ENCODE results near the gene UBE3C.
"Not testable (repeated sequence)": the region's sequence is repeated elsewhere in the genome, so short reads cannot be mapped to it uniquely, and the experiment has no call there.

The UBE3C gene

DNA sequence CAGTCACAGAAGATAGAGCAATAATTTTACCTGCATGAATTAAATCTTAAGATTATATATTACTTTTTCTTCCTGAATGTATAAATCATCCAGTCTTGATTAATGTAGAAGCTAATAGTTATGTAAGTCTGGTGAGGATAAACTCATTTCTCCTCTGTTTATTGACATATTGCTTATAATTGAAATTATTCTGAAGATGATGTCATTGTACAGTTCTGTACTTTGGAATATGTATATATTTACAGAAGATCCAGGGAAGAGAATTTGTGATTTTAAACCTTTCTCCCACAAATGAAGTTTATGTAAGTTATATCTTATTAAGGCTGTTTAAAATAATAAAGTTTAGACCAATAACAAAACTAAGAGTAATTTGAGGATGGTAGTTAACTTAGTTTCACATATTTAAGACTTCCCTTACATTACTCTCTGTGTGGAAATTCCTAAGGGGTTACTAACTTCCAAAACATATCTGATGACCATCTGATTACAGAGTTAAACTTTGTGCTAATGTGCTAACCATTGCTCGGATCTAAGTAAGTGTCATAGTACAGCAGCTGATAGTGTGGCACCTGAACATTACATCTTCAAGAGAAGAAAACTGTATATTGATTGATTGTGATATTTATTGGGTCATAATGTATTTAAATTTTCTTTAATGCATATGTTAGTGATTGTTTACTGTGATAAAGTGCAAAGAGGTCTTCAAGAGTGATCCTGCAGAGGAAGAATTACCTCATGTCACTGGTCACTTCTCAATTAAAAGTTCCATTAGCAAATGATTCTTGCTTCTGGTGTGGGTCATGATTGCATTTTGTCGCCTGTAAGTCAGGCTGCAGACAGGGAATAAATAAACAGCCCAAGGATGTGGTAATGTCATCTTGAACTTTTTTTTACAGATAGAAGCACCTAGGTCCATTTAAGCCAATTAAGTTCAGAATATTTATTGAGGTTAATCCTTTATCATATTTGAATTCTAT lies 96.9 kb downstream of the UBE3C start:
- peak; percentile 72 for DNase-seq (ENCODE audit: low read depth)

DNA sequence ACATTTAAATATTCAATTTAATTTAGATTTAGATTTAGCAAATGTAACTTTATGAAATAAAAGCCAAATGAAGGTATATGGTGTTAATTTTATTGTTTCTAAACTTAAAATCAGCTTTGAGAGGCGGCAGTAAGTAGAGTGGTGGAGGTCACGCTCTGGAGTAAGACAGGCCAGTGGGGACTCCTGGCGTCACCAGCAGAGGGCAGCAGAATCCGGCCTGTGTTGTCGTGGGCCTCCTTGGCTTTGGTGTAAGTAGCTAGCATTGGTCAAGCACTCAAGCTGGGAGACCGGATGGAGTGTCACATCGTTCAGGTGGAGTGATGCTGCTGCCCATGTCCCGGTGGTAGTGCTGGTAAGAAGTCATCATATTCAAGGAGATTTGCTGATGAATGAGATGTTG lies 99.4 kb downstream of the UBE3C start:
- DNase-seq (ENCODE audit: low read depth): no peak

DNA sequence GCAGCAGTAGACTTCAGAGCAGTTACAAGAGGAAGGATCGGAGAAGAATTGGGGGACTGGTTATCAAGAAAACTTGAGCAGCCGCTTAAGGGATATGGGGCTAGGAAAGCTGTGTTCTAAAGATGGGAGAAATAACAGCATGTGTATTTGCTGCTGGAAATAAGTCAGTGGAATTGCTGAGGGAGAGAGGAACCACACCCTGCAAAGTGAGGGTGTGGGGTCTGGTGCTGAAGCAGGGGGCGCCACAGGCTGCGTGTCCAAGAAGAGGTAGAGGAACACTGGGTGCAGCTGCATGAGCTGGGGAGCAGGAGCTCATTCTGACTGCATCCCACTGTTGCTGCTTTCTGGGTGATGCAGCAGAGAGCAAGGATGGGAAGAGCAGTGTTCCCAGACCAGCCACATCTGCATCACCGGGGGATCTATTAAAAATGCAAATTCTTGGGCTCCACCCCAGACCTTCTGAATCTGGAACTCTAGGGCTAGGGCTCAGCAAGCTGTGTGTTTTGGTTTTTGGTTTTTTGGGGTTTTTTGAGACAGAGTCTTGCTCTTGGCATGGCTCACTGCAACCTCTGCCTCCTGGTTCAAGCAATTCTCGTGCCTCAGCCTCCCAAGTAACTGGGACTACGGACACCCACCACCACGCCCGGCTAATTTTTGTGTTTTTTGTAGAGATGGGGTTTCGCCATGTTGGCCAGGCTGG lies 101.0 kb downstream of the UBE3C start:
- DNase-seq (ENCODE audit: low read depth): no peak

DNA sequence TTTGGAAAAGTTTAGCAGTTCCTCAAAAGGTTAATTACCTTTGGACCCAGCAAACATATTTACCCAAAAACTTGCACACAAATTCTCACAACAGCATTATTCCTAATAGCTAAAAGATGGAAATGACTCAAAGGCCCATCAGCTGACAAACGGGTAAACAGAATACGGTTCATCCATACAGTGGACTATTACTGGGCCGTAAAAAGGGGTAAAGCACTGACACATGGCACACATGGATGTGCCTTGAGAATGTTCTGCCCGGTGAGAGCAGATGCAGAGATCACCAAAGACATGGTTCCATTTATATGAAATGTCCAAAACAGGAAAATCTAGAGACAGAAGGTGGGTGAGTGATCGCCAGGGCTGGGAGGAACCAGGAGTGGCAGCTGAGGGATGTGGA lies 102.9 kb downstream of the UBE3C start:
- no peak for DNase-seq (ENCODE audit: low read depth)

DNA sequence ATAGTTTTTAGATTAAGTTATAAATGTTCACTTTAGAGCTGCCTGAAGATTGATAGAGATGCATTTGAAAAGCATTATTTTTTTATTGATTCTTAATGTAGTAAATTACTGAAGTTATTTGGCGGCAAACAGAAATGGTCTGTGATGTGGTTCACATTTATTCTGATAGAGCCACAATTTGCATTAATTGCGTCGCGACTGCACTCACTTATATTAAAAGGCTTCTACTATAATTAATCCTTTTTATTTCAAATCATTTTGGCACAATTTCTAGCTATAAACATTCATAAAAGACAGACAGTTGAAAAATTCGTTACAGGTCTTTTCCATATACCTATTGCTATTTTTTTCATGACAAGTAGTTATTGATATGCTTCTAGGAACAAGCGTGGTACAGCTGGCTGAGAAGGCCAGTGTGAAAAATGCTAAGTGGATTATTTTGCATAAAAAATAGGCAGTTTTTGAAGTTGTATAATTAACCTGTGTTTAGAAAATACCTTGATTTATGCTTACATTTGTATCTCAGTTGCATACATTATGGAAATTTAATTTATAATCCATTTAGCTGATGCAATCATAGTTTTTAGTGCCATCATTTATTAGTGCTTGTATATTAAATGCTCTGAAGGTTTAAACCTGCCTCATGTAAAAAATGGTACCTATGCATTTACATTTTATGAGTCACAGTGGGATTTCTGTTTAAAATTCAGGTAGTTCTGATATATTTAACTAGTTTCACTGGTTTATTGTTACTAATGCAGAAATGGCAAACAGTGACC lies 106.0 kb downstream of the UBE3C start:
- DNase-seq (ENCODE audit: low read depth): no peak

DNA sequence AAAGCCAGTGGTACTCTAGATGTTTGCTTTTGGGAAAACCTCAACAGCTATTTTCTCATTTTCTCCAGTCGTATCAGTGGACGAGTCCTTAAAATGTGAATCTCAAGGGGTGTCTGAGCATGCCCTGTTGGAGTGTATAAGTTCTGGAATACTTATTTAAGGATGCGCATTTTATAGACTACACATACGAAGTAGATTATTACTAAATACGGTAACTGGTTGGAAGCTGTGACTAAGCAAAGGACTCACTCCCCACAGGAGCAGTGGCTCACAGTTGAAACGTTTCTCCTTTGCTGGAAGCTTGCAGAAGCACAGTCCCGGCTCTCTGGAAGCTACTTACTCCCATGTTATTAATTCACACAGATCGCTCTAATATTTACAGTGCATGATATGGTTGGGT lies 107.3 kb downstream of the UBE3C start:
- DNase-seq (ENCODE audit: low read depth): no peak

DNA sequence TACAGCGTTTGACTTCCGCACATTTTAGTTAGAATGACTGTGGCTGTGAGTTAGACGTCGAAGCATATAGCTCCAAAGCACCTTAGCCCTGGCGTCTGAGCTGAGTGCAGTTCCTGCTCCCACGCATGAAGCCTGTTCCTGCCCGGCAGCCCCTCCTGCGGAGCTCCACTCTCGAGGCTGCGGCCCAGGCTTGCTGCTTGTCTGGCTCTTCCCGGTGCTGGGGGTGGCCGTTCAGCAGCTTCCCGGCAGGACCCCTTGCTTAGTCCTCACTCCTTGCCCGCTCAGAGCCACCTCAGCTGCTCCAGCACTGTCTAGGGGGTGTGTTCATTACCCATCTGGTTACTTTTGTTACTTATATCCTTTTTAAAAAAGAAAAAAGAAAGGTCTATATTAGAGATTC lies 109.9 kb downstream of the UBE3C start:
- DNase-seq (ENCODE audit: low read depth): no peak

DNA sequence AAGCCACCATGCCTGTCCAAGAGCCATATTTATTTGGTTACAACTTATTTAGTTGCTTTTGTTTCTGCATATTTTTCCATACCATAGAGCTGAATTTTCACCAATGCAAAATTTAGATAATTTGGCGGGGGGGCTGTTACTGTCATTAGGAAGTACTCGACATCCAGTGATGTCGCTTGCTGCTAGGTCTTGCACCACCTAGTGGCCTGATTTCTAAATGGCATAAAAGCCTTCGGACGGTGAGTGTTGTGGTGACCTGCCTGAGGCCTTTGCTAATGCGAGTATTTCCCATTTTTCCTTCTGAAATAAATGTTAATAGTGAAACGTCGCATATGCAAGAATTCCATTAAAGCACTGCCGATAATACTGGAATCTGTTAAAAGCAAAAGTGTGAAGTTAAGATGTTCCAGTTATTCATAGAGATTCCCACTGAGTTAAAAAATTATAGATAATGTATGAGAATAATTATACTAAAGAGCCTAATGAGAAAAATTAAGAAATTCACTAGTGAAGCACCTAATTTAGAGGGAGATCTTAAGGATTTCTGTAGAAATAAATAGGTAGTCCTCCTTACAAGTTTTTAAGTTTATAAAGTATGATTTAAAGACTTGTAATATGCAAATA lies 112.0 kb downstream of the UBE3C start:
- peak; percentile 73 for DNase-seq (ENCODE audit: low read depth)

DNA sequence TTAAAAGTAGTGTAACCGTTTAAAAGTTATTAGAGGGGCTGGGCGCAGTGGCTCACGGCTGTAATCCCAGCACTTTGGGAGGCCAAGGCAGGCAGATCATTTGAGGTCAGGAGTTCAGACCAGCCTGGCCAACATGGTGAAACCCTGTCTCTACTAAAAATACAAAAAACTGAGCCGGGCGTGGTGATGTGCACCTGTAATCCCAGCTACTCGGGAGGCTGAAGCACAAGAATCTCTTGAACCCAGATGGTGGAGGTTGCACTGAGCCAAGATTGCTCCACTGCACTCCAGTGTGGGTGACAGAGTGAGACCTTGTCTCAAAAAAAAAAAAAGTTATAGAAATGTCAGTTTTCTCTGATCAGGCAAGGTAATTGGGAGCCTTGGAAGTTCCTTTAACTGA lies 113.1 kb downstream of the UBE3C start:
- DNase-seq (ENCODE audit: low read depth): not testable (repeated sequence)

DNA sequence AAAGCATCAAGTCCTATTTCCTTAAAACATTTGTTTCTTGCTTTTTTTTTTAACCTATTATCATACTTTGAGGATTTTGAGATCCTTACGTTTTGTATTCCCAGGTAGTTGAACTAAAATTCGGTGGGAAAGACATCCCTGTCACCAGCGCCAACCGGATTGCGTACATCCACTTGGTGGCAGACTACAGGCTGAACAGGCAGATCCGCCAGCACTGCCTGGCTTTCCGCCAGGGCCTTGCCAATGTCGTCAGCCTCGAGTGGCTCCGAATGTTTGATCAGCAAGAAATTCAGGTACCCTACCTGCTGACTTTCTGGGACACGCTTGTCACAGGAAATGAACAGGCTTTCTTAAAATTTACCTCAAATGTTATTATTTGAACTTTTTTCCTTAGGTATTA lies 115.1 kb downstream of the UBE3C start:
- DNase-seq (ENCODE audit: low read depth): no peak

DNA sequence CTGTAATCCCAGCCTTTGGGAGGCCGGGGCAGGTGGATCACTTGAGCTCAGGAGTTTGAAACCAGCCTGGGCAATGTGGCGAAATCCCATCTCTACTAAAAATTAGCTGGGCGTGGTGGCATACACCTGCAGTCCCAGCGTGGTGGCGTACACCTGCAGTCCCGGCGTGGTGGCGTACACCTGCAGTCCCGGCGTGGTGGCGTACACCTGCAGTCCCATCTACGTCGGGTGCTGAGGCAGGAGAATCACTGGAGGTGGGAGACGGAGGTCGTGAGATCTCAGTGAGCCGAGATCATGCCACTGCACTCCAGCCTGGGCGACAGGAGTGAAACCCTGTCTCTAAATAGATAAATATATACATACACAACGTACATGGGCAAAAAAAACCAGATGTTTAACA lies 116.1 kb downstream of the UBE3C start:
- not testable (repeated sequence) for DNase-seq (ENCODE audit: low read depth)

DNA sequence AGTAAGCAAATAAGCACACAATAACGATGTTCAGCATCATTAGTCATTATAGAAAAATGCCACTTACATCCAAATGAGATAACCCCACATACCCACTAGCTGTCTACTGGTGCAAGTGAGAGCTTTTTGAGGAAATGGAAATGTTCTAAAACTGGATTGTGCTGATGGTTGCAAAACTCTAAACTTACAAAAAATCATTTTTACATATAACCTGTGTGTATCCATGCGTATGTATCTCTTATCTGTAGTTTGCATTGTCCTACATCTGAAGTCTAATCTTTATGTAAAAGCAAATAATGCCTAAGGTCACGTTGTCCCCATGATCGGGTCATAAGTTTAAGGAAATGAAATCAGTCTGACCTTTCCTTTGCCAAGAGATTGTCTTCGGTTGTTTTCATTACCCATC lies 116.5 kb downstream of the UBE3C start:
- no peak for DNase-seq (ENCODE audit: low read depth)

DNA sequence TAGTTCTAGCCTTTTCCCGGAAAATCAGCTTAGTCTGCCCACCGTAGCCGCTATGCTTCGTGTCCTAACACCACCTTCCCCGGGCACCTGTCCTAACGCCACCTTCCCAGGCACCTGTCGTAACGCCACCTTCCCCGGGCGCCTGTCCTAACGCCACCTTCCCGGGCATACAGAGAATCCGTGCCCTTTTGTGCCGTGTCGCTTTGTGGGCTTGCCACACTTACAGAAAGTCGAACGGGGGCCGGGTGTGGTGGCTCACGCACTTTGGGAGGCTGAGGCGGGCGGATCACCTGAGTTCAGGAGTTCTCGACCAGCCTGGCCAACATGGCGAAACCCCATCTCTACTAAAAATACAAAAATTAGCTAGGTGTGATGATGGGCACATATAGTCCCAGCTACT lies 124.4 kb downstream of the UBE3C start:
- no peak for DNase-seq (ENCODE audit: low read depth)

DNA sequence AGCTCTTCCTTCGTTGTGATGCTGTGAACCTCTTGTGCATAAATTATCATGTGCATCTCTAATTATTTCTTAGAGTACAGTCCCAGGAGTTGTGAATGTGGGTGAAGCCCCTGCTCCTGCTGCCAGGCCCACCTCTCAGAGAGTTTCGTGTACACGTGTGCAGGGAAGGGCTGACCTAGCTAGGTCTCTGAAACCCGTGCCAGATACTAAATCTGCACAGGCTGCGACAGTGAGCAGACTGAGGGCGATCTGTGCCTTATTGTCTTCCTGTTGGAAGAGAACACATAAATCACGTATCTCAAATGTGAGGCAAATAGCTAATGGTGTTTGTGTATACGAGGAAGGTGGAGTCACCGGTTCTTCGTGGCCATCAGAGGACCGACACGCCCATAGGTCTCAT lies 126.3 kb downstream of the UBE3C start:
- DNase-seq (ENCODE audit: low read depth): no peak

DNA sequence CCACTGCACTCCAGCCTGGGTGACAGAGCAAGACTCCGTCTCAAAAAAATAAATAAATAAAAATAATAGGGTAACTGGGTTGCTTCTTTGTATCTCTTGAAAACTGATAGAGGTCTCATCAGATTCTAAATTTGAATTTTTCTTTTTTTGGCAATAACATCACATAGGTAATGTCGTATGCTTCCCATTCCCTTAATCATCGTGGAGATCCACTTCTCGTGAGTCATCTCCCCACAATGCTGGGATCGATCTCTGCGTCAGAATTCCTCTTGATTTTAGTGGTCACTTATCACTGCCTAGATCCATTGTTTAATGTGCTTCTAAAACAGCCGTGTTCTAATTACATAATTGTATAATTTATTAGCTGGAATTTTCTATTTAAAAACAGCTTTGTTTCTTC lies 127.5 kb downstream of the UBE3C start:
- DNase-seq (ENCODE audit: low read depth): peak; percentile 82

DNA sequence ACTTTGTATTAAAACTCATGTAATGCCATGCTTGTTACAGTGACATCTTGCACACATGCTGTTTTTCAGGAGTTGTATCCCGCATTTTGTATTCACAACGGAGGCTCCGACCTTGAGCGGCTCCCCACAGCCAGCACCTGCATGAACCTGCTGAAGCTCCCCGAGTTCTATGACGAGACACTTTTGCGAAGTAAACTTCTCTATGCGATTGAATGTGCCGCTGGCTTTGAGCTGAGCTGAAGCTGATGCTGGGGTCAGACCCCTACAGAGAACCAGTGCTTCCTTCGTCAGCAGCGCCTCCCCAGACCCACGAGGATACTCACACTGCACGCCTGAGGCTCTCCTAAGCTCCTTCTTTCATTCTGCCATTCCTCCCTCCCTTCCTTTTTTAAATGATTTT lies 128.8 kb downstream of the UBE3C start:
- no peak for DNase-seq (ENCODE audit: low read depth)

DNA sequence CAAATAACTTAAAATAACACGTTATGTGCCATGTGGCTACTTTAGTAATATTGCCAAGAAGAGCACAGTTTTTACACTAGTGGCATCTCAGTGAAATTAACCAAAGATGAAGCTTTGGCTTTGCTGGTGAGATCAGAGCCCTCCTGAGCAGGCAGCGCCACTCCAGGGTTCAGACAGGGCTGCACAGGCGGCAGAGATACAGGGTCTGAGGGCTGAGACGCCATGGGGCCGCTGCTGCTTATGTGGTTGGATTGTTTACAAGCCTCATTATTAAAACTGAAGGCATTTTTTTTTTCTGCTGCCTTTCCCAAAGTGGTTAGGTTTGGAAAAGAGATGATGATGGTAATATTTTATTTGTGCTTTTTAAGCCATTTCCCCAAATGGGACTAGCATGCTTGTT lies 129.2 kb downstream of the UBE3C start:
- DNase-seq (ENCODE audit: low read depth): no peak

DNA sequence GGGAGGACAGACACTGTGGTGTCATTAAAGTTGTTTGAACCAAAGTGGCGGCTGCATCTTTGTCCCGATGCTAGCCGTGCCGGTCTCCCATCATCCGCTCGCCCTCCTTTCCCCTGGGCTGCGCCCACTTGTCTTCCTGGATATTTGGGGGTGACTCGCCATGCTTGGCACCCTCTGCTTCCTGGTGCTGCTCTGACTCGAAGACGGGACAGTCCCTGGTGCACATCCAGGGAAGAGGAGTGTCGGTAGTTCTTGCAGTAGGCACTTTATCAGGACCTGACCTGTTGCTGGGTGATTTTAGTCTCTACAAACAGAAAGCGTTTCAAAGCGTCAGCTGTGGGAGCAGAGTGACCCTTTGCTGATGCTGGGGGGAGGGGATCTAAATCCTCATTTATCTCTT lies 129.8 kb downstream of the UBE3C start:
- peak; percentile 16 for DNase-seq (ENCODE audit: low read depth)

DNA sequence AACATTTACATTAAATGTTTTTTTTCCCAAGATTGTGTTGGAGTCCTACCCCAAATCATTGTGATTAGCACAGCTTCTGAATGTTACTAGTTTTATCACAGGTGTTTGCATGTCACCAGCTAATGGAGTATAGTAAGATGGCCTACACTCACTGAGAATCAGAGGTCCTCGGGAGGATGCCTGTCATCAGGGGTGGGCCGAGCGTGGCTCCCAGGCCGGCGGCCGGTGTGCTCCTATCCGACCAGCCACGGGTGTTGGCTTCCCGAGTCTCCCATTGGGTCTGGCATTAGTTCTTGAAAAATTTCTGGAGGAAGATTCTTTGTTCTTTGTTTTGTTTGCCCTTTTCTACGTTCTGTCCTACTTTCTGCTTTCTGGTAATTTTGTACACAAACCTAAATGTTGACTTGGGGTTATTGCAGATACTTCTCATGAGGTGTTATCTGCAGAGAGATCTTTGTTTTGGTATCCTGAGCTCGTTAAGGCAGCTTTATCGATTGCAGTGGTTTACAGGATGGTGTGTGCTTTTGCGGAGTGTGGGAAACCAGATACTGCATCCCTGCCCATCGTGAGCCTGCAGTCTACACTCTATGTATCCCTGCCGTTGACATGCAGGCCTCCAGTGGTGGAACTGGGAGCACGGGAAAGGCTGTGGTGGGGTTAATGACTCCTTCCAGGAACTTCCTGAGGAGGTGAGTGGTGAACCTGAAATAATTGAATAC lies 130.8 kb downstream of the UBE3C start:
- DNase-seq (ENCODE audit: low read depth): no peak

DNA sequence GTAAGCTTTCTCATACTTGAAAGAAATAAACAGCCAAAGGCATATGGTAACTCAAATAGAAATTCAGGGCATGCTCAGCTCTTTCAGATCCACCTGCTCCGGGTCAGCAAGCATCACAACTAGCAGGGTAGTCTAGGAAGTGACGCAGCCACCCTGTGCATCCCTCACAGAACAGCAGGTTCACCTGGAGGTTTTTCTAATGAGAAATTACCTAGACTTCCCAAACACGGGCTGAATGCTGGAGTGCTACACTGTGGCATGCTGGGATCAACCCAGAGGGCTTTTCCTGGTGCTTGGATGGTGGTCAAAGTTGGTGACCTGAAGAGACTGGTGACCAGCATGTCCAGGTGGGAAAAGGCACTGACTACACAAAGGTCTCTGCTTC lies 131.3 kb downstream of the UBE3C start:
- no peak for DNase-seq (ENCODE audit: low read depth)

DNA sequence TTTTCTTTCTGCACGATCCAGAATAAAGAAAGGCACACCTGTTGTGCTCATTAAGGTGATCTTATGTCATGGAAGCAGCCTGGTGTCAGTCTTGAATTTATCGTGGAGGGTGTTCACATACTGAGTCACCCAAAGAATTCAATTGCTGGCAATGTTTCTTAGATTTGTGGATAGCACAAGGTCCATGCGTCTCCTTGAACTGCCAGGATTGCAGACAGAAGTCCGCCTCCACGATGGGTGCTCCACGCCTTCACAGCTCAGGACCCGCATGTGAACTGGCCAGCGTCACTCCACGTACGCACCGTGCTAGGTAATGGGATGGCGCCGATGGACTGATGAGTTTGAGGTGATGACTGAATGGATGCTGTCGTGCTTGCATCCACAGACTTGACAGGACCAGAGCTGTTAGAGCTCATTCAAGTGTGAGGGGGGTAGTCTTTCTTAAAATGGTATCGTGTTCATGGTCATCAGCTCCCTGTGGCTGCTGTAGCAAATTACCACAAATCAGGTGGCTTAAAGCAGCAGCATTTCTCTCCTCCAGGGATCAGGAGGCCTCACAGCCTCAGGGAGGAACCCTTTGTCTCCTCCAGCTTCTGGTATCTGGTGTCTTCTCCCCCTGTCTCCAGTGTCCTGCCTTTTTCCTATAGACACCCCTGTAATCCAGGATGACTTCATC lies 132.7 kb downstream of the UBE3C start:
- DNase-seq (ENCODE audit: low read depth): peak; percentile 32

Measured in ELR (cell line).